ENCODE data around the gene OCA2. TPM values are rescaled to one million over a fixed set of nuclear protein-coding genes. Genes with fewer than 3 reads are reported as not detected.

The OCA2 gene
- total RNA-seq, 2 donors from 2014 or later: 0.31 TPM; not detected in 1

DNA sequence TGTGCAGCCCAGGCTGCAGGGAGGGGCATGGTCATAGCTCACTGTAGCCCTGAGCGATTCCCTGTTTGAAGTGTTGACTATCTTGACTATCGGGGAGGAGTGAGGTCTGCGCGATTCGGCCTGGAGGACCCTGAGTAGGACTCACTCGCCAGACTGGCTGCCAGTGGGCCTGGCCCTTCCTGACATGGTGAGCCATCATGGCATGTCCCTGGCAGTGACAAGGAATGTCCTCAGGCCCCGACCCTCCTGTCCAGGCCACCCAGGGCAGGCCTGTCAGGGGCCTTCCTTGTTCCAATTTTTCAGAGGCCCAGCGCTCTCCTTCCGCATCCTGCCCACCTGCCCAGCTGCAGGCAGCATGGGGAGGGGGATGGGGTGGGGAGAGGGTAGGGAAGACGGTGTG is 5.2 kb upstream of the OCA2 start:
- H3K27me3 ChIP-seq: no peaks in the 10 kb centered on the region
- no peak overlapping the region for H3K4me3 ChIP-seq
- H3K9me3 ChIP-seq: no peaks in the 10 kb centered on the region
- H3K27ac ChIP-seq: no peak overlapping the region
- no peaks in the 10 kb centered on the region for H3K36me3 ChIP-seq
- DNase-seq (ENCODE audit: low spot score): no peak
- H3K4me1 ChIP-seq: peaks cover 0 to 20% of the 10 kb centered on the region in 2 donors
- TF ChIP-seq, protein P1, sequence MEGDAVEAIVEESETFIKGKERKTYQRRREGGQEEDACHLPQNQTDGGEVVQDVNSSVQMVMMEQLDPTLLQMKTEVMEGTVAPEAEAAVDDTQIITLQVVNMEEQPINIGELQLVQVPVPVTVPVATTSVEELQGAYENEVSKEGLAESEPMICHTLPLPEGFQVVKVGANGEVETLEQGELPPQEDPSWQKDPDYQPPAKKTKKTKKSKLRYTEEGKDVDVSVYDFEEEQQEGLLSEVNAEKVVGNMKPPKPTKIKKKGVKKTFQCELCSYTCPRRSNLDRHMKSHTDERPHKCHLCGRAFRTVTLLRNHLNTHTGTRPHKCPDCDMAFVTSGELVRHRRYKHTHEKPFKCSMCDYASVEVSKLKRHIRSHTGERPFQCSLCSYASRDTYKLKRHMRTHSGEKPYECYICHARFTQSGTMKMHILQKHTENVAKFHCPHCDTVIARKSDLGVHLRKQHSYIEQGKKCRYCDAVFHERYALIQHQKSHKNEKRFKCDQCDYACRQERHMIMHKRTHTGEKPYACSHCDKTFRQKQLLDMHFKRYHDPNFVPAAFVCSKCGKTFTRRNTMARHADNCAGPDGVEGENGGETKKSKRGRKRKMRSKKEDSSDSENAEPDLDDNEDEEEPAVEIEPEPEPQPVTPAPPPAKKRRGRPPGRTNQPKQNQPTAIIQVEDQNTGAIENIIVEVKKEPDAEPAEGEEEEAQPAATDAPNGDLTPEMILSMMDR (IDR thresholded peaks at IDR 0.05): no peak

DNA sequence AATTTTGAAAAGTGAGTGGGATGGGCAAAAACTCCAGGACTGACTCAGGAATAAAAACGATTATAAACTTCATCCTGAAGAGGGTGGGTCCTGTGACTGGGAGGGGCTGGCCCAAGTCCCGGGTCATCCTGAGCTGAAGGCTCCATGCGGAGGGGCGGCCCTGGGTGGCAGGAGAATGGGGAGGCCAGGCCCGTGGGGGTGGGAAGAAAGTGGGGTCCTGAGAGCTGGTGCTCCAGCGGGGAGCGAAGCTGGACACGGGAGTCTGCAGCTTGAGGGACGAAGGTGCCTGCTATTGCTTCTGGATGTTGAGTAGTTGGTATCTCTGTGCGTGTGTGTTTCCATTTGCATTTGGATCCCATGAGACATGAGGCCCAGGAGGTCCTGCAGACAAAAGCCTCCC is 4.7 kb upstream of the OCA2 start:
- DNase-seq (ENCODE audit: low spot score): no peak
- TF ChIP-seq, protein P1 (IDR thresholded peaks at IDR 0.05): no peak
- H3K27me3 ChIP-seq: no peaks in the 10 kb centered on the region

DNA sequence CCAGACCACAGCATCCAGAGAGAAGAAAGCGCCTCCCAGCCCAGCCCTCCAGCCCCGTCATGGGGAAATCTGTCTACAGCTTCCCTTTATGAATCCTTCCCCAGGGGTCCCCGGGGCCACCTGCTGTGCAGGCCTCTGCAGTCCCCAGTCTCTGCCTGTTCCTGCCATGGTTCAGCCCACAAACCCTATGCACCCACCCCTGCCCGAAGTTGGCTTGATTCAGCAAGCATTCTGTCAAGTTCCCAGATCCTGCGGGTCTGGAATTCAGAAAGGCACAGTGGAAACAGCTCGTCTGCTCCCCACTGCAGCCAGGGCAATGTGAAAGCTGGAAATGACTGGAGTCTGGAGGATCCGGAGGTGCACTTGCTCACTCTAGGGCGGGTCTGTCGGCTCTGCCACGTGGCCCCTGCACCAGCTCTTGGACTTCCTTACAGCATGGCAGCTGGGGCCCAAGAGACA is 2.9 kb upstream of the OCA2 start:
- TF ChIP-seq, protein P1 (IDR thresholded peaks at IDR 0.05): no peak
- no peak for DNase-seq (ENCODE audit: low spot score)
- Histone ChIP-seq H3K36me3 (no peaks in the 10 kb centered on the region), H3K4me1 (peaks cover 0 to 28% of the 10 kb centered on the region in 2 donors), H3K4me3 (no peak overlapping the region), H3K27ac (no peak overlapping the region), H3K9me3 (no peaks in the 10 kb centered on the region), H3K27me3 (no peaks in the 10 kb centered on the region)

More for the DNA sequence above, 4.7 kb upstream of the OCA2 start:
- H3K36me3 ChIP-seq: no peaks in the 10 kb centered on the region
- H3K9me3 ChIP-seq: no peaks in the 10 kb centered on the region
- H3K27ac ChIP-seq: no peak overlapping the region
- H3K4me1 ChIP-seq: peaks cover 0 to 25% of the 10 kb centered on the region in 2 donors
- no peak overlapping the region for H3K4me3 ChIP-seq

DNA sequence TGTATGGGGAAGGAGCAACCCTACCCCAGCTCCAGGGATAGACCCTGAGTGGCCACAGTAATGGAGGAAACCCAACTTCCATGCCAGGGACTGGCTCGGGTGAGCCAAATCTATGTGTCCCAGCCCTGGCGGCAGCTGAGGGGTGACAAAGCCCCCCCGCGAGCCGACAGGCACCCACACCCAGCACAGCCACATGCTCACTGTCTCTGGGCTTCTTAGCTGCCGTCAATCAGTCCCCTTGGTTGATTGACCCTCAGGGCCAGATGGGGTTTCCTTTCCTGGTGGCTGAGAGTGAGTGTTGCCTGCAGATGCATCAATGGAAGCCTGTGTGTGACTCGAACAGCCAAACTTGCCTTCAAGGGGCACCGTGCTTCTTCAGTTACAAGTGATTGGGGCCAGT is 2.1 kb upstream of the OCA2 start:
- H3K36me3 ChIP-seq: no peaks in the 10 kb centered on the region
- H3K27me3 ChIP-seq: no peaks in the 10 kb centered on the region
- no peak overlapping the region for H3K4me3 ChIP-seq
- DNase-seq (ENCODE audit: low spot score): no peak
- peaks cover 0 to 29% of the 10 kb centered on the region in 2 donors for H3K4me1 ChIP-seq
- H3K27ac ChIP-seq: no peak overlapping the region
- TF ChIP-seq, protein P1 (IDR thresholded peaks at IDR 0.05): no peak
- H3K9me3 ChIP-seq: no peaks in the 10 kb centered on the region

DNA sequence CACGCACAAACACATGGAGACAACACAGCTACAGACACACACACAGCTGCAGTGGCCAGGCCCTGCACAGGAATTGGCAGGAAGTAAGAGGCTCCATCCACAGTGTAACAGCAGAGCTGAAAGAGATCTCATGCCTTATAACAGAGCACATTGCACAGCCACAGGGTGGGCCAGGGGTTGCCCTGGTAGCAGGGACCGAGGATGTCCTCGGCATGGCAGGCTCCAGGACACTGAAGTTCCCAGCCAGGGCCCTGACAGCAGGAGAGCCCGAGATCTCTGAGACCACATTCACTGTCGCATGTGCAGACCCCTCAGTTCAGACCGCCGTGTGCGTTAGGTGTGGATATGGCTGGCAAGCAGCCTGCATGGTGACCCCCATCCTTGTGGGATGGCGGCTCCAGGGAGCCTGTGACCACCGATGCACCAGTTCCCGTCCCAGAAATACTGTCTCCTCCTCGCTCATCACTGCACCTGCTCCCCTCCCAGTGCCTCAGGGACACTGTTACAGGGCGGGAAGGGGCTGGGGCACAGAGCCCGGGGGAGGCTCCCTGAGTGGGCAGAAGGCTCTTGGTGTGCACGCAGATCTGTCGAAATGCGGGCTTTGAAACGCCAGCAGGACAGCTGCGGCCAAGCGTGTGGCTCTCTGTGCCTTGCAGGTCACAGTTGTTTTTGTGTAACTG is 1.5 kb upstream of the OCA2 start:
- Histone ChIP-seq H3K27ac (no peak overlapping the region), H3K4me3 (no peak overlapping the region), H3K27me3 (no peaks in the 10 kb centered on the region), H3K9me3 (no peaks in the 10 kb centered on the region), H3K4me1 (peaks cover 0 to 34% of the 10 kb centered on the region in 2 donors), H3K36me3 (no peaks in the 10 kb centered on the region)
- TF ChIP-seq, protein P1 (IDR thresholded peaks at IDR 0.05): no peak
- DNase-seq (ENCODE audit: low spot score): no peak

Data from right atrium auricular region (tissue), 2 donors.